ENCODE data around the gene LRRTM4. TPM values are rescaled to one million over a fixed set of nuclear protein-coding genes. Genes with fewer than 3 reads are reported as not detected.
"Not testable (repeated sequence)": the region's sequence is repeated elsewhere in the genome, so short reads cannot be mapped to it uniquely, and the experiment has no call there.

LRRTM4 gene
- total RNA-seq, 8 experiments from 2014 or later: 0.15 to 36.9 (median 15.8) TPM

DNA sequence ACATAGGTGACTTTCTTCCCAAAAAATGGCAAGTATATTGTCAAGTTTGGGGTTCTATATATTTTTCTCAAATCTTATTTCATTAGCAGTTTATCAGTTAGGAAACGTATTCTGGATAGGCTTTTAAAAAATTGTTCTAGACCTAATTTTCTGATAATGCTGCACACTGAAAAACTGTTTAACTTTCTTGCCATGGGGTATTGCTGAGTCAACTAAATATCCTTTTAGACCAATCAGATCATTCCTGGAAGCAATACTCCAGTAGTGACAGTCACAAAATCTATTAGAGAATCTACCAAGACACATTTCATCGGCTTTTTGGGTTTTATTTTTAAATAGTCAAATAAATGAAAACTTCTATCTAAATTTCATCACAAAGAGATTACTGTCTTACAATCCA lies 440.6 kb downstream of the LRRTM4 start:
- ATAC-seq (replicated peaks in 6 of 8): no peak
- 0 to 100% (median 90%) methylated on average over 1 to 2 of the region's 2 CpGs for WGBS, 10 experiments
- in situ Hi-C loops (cut with MboI; ENCODE audit: low pct_unique_long_range_greater_than_20kb in 2 of 9, low sequenced_read_pairs in 9 of 9, unreplicated experiment in 9 of 9): no loop called here
- Histone ChIP-seq H3K4me3 (no peak overlapping the region), H3K4me1 (replicated peaks in 1 of 2) (no peaks in the 10 kb centered on the region), H3K27ac (no peak overlapping the region)

DNA sequence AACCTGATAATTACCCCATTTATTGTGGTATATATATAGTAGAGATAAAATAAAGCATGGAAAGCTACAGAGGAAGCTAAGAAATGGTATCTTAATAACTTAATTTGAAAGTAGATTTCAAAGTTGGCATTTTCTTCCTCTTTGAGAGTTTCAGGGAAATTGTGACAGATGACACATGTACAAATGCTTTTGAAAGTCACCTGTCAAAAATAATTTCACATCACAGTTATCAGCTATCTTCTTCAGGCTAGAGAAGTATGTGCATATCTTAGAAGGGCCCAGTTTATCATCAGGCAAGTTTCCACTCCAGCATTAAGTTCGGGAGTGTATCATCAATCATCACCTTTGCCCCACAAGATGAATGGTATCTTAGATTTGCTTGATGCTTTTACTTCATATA lies 457.9 kb downstream of the LRRTM4 start:
- in situ Hi-C loops (cut with MboI; ENCODE audit: low pct_unique_long_range_greater_than_20kb in 2 of 9, low sequenced_read_pairs in 9 of 9, unreplicated experiment in 9 of 9): no loop called here
- no peak overlapping the region for H3K4me3 ChIP-seq
- 0 to 86% (median 80%) methylated on average over 1 of the region's 1 CpG; no CpG with 5 or more reads in 5 of the 10 experiments for WGBS, 10 experiments
- H3K4me1 ChIP-seq (replicated peaks in 1 of 2): no peaks in the 10 kb centered on the region
- no peak overlapping the region for H3K27ac ChIP-seq
- no peak for ATAC-seq (replicated peaks in 6 of 8)

DNA sequence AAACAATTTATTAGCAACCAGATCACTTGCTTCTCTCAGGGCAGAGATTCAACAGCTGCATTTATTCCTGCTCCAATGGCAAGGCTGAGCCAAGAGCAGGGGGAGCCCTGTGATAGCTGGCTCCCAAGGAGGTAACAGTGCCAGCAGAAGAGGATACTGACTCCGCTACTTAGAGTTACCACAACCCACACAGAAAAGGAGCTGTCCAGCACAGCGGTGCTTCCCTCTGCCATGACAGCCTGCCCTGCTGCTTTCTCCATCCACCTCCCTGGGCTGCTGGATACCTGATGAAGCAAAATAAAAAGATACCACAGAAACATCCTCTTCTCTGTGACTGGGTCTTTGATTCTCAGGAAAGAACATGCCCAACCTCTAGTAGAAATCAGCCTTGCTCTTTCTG lies 467.2 kb downstream of the LRRTM4 start:
- H3K4me1 ChIP-seq (replicated peaks in 1 of 2): peaks cover 14% of the 10 kb centered on the region in 2 donors
- H3K27ac ChIP-seq: no peak overlapping the region
- in situ Hi-C loops (cut with MboI; ENCODE audit: low pct_unique_long_range_greater_than_20kb in 2 of 9, low sequenced_read_pairs in 9 of 9, unreplicated experiment in 9 of 9): no loop called here
- no peak overlapping the region for H3K4me3 ChIP-seq
- 7 to 100% (median 70%) methylated on average over 1 to 2 of the region's 2 CpGs; no CpG with 5 or more reads in 6 of the 10 experiments for WGBS, 10 experiments
- ATAC-seq (replicated peaks in 6 of 8): peak in 5 of 8 experiments; percentile 18 to 32 (median 21)

DNA sequence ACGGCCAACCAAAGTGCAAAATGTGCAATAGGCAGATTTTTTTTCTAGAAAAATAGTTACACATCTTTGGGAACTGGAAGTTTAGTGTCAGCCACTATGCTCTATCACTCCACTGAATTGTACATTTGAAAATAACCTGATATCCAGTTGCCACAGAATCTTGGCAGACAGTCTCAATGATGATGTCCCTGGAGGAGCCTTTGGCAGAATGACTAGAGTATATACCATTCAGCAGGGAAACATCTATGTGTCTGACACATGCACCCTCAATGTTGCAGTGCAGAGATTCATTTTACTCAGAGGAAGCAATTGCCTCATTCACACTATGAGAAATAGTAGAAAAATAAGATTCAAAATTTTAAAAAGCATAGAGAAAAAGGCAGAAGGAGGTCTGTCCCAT lies 475.8 kb downstream of the LRRTM4 start:
- in situ Hi-C loops (cut with MboI; ENCODE audit: low pct_unique_long_range_greater_than_20kb in 2 of 9, low sequenced_read_pairs in 9 of 9, unreplicated experiment in 9 of 9): no loop called here
- ATAC-seq (replicated peaks in 6 of 8): no peak
- 0 to 100% (median 86%) methylated on average over 1 of the region's 1 CpG; no CpG with 5 or more reads in 2 of the 10 experiments for WGBS, 10 experiments
- no peak overlapping the region for H3K27ac ChIP-seq
- peaks cover 0 to 4% of the 10 kb centered on the region in 2 donors for H3K4me1 ChIP-seq (replicated peaks in 1 of 2)
- no peak overlapping the region for H3K4me3 ChIP-seq

DNA sequence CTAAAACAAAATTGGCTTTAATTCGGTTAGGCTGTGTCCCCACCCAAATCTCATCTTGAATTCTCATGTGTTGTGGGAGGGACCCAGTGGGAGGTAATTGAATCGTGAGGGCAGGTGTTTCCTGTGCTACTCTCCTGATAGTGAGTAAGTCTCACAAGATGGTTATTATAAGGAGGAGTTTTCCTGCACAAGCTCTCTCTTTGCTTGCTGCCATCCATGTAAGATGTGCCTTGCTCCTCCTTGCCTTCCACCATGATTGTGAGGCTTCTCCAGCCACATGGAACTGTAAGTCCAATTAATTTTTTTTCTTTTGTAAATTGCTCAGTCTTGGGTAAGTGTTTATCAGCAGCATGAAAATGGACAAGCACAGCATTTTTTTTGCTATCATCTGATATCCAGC lies 476.7 kb downstream of the LRRTM4 start:
- 0 to 100% (median 56%) methylated on average over 1 to 2 of the region's 2 CpGs; no CpG with 5 or more reads in 2 of the 10 experiments for WGBS, 10 experiments
- H3K27ac ChIP-seq; ATAC-seq (replicated peaks in 6 of 8); H3K4me3 ChIP-seq; H3K4me1 ChIP-seq (replicated peaks in 1 of 2); in situ Hi-C loops (cut with MboI; ENCODE audit: low pct_unique_long_range_greater_than_20kb in 2 of 9, low sequenced_read_pairs in 9 of 9, unreplicated experiment in 9 of 9): not testable (repeated sequence)

DNA sequence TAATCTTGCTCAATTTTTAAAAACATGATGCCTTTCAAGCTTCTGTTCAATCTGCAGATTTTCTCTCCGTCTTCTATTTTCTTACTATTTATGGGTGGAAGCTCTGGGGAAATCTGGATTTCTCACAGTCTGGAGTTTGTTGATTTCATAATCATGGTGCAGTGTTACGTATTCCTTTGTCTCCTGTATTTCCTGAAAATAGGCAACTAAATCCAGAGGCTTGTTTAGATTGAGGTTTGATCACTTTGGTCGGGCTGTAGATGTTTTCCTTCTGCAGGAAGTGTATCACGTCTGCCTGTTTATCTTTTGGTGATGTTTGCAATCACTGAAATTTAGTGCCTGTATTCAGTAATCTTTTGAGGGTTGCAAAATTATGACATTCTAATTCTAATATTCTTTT lies 487.7 kb downstream of the LRRTM4 start:
- Histone ChIP-seq H3K4me1 (replicated peaks in 1 of 2) (no peaks in the 10 kb centered on the region), H3K4me3 (no peak overlapping the region), H3K27ac (no peak overlapping the region)
- WGBS, 10 experiments: 5 to 100% (median 77%) methylated on average over 1 to 4 of the region's 4 CpGs
- in situ Hi-C loops (cut with MboI; ENCODE audit: low pct_unique_long_range_greater_than_20kb in 2 of 9, low sequenced_read_pairs in 9 of 9, unreplicated experiment in 9 of 9): no loop called here
- no peak for ATAC-seq (replicated peaks in 6 of 8)

DNA sequence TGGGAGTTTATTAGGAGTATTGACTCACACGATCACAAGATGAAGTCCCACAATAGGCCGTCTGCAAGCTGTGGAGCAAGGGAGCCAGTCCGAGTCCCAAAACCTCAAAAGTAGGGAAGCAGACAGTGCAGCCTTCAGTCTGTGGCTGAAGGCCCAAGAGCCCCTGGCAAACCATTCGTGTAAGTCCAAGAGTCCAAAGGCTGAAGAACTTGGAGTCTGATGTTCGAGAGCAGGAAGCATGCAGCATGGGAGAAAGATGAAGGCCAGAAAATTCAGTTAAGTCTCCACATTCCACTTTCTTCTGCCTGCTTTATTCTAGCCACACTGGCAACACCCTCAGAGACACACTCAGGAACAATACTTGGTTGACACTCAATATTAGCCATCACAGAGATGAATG lies 492.9 kb downstream of the LRRTM4 start:
- 10 to 97% (median 68%) methylated on average over 1 to 4 of the region's 5 CpGs; no CpG with 5 or more reads in 2 of the 10 experiments for WGBS, 10 experiments
- H3K4me3 ChIP-seq; H3K27ac ChIP-seq; in situ Hi-C loops (cut with MboI; ENCODE audit: low pct_unique_long_range_greater_than_20kb in 2 of 9, low sequenced_read_pairs in 9 of 9, unreplicated experiment in 9 of 9); ATAC-seq (replicated peaks in 6 of 8); H3K4me1 ChIP-seq (replicated peaks in 1 of 2): not testable (repeated sequence)

DNA sequence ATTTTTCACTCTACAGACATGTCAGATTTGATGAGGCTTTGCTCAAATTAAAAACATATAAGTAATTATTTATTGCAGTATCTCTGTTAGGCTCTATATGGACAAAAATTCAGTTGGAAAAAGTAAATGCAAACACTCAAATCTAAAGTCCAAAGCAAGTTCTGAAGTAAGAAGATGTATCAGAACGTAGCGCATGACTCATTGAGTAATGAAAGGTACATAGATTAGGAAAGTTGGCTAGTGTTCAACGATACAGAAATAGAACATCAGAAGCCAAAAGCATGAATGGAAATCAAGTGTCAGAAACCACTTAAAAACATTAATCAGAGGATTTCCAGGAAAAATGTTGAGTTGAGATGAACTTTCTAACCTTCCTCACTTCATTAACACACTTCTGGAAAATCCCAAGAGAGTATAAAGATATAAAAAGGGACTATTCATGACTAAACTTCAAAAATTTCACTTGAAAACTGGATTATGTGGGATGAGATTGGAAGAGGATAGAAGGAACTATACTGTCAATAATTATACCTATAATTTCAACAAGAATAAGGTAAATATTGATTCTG lies 494.1 kb downstream of the LRRTM4 start:
- in situ Hi-C loops (cut with MboI; ENCODE audit: low pct_unique_long_range_greater_than_20kb in 2 of 9, low sequenced_read_pairs in 9 of 9, unreplicated experiment in 9 of 9): no loop called here
- H3K4me3 ChIP-seq: no peak overlapping the region
- ATAC-seq (replicated peaks in 6 of 8): peak in 2 of 8 experiments; percentile 42 to 46
- 22 to 100% (median 74%) methylated on average over 2 to 3 of the region's 3 CpGs for WGBS, 10 experiments
- H3K4me1 ChIP-seq (replicated peaks in 1 of 2): no peaks in the 10 kb centered on the region
- H3K27ac ChIP-seq: no peak overlapping the region

DNA sequence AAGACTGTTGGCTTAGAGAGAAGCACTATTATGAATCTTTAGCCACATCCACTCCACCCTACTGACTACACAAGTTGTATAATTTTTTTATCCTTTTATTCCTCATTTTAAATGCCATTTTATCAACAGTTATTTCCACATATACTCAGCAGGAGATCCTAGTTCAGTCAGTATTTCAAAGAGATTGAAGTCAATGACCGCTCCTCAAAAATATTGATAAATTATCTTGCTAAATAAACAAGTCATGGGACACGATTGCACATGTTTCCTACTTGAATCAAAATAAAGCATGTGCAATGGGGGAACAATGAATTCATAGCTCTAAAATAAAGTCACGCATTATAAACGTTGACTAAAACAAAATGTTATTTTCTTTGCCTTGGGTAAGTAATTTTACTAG lies 496.5 kb downstream of the LRRTM4 start:
- H3K4me1 ChIP-seq (replicated peaks in 1 of 2): no peaks in the 10 kb centered on the region
- no peak overlapping the region for H3K4me3 ChIP-seq
- ATAC-seq (replicated peaks in 6 of 8): no peak
- no peak overlapping the region for H3K27ac ChIP-seq
- in situ Hi-C loops (cut with MboI; ENCODE audit: low pct_unique_long_range_greater_than_20kb in 2 of 9, low sequenced_read_pairs in 9 of 9, unreplicated experiment in 9 of 9): no loop called here
- WGBS, 10 experiments: 2 to 100% (median 87%) methylated on average over 3 to 4 of the region's 4 CpGs

DNA sequence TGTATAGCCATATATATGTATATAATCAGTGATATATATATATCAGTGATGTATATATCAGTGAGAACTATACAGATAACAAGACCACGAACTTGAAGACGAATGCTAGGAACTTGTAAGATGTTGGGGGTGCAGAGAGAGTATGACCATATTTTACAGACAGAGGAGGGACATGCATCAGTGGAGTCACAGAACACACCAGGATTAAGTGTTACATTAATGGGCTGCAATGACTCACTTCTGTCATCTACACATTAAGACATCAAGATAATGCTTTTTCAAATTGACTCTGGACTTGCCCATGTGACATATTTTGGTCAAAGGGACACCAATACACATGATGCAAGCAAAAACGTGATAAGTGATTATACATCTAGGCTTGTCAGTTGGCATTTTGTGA lies 501.0 kb downstream of the LRRTM4 start:
- peaks cover 4 to 10% of the 10 kb centered on the region in 2 donors for H3K4me1 ChIP-seq (replicated peaks in 1 of 2)
- WGBS, 10 experiments: 11 to 90% (median 43%) methylated on average over 1 to 3 of the region's 3 CpGs; no CpG with 5 or more reads in 4 of the 10 experiments
- no peak overlapping the region for H3K4me3 ChIP-seq
- peak in 5 of 8 experiments; percentile 63 to 88 (median 69) for ATAC-seq (replicated peaks in 6 of 8)
- no peak overlapping the region for H3K27ac ChIP-seq
- in situ Hi-C loops (cut with MboI; ENCODE audit: low pct_unique_long_range_greater_than_20kb in 2 of 9, low sequenced_read_pairs in 9 of 9, unreplicated experiment in 9 of 9): no loop called here

DNA sequence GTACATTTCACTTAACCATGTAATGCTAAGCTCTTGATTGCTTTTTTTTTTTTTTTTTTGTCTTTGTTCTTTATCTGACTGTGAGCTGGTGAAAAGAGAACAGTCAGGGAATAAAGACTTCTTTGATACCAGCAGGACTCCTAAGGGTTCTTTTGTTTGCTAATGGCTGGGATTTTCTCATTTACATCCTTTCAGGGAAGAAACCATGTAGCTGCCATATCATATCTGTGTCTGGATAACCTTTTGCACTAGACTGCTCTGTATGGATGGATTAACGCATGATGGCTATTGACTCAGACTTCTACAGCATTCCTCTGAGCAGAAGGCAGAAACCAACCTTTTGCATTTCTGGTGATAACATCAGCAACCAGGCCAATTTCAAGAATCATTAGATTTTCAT lies 504.0 kb downstream of the LRRTM4 start:
- no peak for ATAC-seq (replicated peaks in 6 of 8)
- no peak overlapping the region for H3K27ac ChIP-seq
- 44 to 100% (median 80%) methylated on average over 1 of the region's 1 CpG; no CpG with 5 or more reads in 3 of the 10 experiments for WGBS, 10 experiments
- in situ Hi-C loops (cut with MboI; ENCODE audit: low pct_unique_long_range_greater_than_20kb in 2 of 9, low sequenced_read_pairs in 9 of 9, unreplicated experiment in 9 of 9): no loop called here
- H3K4me1 ChIP-seq (replicated peaks in 1 of 2): peaks cover 4 to 10% of the 10 kb centered on the region in 2 donors
- H3K4me3 ChIP-seq: no peak overlapping the region

DNA sequence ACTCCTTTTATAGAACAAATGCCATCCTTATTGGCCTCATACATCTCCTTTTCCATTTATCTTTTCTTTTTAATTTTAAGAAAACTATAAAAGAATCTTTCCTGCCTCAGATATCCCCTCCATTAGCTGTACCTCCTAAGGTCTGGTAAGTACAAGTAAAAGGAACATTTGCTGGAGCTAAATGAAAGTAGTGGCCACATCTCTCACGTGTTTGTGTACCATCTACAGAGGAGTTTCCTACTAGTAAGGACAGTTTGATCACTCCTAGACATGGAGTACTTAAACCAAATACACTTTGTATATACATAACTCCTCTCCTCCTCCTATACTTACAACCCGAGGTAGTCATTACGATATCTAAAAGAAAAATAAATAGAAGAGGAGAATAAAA lies 504.8 kb downstream of the LRRTM4 start:
- peaks cover 4 to 10% of the 10 kb centered on the region in 2 donors for H3K4me1 ChIP-seq (replicated peaks in 1 of 2)
- WGBS, 10 experiments: 0 to 100% (median 72%) methylated on average over 1 to 3 of the region's 3 CpGs
- in situ Hi-C loops (cut with MboI; ENCODE audit: low pct_unique_long_range_greater_than_20kb in 2 of 9, low sequenced_read_pairs in 9 of 9, unreplicated experiment in 9 of 9): no loop called here
- no peak overlapping the region for H3K4me3 ChIP-seq
- no peak overlapping the region for H3K27ac ChIP-seq
- no peak for ATAC-seq (replicated peaks in 6 of 8)

DNA sequence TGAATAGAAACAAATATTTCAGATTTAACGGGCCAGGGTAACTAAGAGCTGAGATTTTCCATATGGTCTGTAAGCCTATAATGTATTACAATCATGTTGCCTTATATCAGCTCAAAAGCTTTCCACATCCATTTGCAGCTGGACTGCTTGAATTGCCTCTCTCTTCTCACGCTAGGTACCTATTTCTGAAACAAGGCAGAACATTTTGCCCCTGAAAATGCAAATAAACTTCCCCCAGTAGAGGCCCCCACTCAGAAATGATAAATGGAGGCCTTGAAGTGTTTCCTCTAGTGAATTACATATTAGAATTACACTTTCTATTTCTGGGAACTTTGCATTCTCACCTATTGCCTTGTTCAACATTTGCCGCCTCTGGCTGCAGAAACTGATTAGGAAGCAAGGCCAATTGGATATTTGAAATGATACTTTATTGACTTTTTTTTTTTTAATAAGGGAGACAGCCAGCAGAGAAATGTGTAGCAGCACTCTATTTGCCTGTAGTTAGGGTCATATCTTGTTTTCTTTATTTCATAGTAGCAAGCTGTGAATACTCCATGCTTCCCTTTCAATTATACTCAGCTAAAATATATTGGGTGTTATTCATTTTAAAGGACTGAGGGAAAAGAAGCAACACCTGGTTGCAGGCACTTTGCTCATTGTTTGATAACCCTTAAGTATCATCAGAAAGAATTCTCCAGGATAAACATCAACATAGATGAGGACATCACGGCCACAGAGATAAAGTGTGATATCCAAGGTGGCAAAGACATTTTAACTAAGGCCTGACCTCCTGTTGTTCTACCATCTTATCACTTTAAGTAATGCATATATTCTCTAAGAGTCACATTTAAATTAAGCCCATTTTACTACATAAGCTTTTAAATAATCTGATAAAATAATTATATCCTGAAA lies 505.5 kb downstream of the LRRTM4 start:
- peak in 5 of 8 experiments; percentile 64 to 88 (median 84) for ATAC-seq (replicated peaks in 6 of 8)
- Histone ChIP-seq H3K27ac (no peak overlapping the region), H3K4me1 (replicated peaks in 1 of 2) (peaks cover 4 to 10% of the 10 kb centered on the region in 2 donors), H3K4me3 (no peak overlapping the region)
- in situ Hi-C loops (cut with MboI; ENCODE audit: low pct_unique_long_range_greater_than_20kb in 2 of 9, low sequenced_read_pairs in 9 of 9, unreplicated experiment in 9 of 9): no loop called here
- WGBS, 10 experiments: 3 to 100% (median 31%) methylated on average over 2 to 4 of the region's 4 CpGs; no CpG with 5 or more reads in 1 of the 10 experiments
